ENCODE results near the gene RIMBP3C.
"Not testable (repeated sequence)": the region's sequence is repeated elsewhere in the genome, so short reads cannot be mapped to it uniquely, and the experiment has no call there.

RIMBP3C gene, protein sequence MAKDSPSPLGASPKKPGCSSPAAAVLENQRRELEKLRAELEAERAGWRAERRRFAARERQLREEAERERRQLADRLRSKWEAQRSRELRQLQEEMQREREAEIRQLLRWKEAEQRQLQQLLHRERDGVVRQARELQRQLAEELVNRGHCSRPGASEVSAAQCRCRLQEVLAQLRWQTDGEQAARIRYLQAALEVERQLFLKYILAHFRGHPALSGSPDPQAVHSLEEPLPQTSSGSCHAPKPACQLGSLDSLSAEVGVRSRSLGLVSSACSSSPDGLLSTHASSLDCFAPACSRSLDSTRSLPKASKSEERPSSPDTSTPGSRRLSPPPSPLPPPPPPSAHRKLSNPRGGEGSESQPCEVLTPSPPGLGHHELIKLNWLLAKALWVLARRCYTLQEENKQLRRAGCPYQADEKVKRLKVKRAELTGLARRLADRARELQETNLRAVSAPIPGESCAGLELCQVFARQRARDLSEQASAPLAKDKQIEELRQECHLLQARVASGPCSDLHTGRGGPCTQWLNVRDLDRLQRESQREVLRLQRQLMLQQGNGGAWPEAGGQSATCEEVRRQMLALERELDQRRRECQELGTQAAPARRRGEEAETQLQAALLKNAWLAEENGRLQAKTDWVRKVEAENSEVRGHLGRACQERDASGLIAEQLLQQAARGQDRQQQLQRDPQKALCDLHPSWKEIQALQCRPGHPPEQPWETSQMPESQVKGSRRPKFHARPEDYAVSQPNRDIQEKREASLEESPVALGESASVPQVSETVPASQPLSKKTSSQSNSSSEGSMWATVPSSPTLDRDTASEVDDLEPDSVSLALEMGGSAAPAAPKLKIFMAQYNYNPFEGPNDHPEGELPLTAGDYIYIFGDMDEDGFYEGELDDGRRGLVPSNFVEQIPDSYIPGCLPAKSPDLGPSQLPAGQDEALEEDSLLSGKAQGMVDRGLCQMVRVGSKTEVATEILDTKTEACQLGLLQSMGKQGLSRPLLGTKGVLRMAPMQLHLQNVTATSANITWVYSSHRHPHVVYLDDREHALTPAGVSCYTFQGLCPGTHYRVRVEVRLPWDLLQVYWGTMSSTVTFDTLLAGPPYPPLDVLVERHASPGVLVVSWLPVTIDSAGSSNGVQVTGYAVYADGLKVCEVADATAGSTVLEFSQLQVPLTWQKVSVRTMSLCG (N-terminal part only)

DNA sequence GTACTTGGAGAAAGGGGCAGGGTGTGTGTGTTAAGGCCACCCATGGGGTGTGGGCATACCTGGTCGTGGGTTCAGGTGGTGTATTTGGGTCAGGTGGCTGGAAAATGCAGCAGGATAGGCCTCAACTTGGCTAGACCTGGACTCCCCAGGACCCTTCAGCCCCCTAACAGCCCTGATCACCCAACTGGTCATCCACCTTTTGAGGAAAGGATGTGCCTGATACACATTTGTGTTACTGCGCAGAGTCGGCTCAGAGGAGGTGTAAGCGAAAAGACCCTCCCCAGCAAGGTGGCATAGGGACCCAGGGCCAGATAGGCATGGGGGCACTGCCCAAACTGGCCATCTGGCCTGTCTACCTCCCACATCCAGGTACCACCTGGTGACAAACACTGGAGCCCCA lies at the start of gene RIMBP3C:
RIMBP3C (minus strand) TSS at position 101 of the 400 bp plus-strand sequence. CDS start 485 bp downstream, outside the sequence.
- not testable (repeated sequence) for DNase-seq (ENCODE audit: low read depth in 2 of 2)

DNA sequence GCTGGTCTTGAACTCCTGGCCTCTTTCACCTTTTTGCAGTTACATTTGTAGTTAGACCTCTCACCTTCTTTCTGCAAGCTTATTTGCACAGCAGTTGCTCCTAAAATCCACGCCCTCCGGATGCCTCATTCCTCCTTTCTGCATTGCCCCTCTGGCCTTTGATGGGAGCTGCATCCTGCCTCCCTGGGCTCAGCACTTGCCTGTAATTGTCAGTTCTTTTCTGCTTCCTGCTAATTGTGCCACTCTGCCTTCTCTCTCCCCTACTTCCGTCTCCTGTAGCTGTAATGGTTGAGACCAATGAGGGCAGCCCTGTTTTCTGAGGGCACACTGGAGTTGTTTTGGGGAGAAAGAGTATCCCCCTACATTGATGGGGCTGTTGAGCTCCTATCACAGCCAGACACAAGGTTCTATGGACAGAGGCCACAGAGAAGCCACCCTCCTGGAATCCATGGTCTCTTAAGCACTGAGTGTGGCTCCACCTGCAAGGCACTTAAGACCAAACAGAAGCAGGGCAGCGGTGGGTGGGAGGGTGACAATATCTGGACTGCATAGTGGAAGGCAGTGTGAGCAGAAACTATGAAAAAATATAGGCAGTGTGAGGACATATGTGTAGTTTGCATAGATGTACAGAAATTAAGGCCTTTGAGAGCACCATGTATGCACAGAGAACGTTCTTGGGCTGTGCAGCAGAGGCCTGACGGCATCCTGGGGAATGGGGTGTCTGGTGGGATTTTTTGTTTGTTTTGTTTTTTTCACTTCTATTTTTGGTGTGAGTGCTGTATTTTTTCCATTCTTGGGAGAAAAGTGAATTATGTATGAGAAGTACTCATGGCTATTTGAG lies 48.0 kb upstream of the RIMBP3C start:
- no peak for DNase-seq (ENCODE audit: low read depth in 2 of 2)

DNA sequence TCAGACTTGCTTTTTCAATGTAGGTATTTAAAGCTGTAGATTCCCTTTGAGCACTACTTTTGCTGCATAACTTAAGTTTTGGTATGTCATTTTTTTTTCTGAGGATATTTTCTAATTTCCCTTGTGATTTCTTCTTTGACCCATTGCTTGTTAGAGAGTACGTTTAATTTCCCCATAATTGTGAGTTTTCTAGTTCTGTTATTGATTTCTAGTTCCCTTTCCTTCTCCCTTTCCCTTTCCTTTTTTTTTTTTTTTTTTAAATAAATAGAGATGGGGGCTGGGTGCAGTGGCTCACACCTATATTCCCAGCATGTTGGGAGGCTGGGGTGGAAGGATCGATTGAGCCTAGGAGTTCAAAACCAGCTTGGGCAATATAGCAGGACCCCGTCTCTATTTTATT lies 47.0 kb upstream of the RIMBP3C start:
- no peak for DNase-seq (ENCODE audit: low read depth in 2 of 2)

DNA sequence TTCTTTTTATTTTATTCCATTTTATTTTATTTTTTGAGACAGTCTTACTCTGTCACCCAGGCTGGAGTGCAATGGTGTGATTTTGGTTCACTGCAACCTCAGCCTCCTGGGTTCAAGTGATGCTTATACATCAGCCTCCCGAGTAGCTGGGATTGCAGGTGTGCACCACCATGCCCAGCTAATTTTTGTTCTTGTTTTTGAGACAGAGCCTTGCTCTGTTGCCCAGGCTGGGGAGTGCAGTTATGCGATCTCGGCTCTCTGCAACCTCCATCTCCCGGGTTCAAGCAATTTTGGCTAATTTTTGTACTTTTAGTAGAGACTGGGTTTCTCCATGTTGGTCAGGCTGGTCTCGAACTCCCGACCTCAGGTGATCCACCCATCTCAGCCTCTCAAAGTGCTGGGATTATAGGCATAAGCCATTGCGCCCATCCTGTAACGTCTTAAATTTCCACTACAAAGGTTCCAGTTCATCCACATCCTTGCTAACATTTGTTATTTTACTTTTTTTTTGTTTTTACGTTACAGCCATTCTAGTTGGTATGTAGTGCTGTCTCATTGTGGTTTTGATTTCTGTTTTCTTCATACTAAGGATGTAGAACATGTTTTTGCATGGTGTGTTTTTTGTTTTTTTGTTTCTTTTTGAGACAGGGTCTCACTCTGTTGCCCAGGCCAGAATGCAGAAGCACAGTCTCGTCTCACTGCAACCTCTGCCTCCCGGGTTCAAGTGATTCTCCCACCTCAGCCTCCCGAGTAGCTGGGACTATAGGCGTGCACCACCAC lies 45.3 kb upstream of the RIMBP3C start:
- DNase-seq (ENCODE audit: low read depth in 2 of 2): not testable (repeated sequence)

DNA sequence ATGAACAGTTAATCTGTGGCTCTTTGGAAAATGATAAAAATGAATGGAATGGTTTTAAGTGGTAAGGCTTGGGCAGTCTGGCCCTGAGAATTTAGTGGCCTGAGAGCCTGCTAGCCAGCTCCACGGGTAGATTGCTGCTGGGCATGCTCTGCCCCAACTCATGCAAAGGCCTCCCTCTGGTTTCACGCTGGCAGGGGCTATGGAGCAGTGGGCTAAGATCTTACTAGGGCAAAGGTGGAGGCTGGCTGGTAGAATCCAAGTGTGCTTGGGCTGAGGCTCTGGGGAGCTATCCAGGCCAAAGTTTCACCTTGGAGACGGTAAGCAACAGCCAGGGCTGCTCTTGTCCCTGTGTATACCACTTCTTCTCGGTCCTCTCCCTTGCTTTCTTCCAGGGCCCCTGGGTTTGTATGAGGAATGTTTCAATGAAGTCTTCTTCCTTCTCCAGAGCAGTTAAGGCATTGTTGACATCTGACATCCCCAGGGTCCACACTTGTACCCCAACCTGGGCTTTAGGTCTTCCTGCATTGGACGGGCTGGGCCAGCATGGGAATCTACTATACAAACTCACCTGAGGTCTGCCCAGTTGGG lies 43.7 kb upstream of the RIMBP3C start:
- no peak for DNase-seq (ENCODE audit: low read depth in 2 of 2)

DNA sequence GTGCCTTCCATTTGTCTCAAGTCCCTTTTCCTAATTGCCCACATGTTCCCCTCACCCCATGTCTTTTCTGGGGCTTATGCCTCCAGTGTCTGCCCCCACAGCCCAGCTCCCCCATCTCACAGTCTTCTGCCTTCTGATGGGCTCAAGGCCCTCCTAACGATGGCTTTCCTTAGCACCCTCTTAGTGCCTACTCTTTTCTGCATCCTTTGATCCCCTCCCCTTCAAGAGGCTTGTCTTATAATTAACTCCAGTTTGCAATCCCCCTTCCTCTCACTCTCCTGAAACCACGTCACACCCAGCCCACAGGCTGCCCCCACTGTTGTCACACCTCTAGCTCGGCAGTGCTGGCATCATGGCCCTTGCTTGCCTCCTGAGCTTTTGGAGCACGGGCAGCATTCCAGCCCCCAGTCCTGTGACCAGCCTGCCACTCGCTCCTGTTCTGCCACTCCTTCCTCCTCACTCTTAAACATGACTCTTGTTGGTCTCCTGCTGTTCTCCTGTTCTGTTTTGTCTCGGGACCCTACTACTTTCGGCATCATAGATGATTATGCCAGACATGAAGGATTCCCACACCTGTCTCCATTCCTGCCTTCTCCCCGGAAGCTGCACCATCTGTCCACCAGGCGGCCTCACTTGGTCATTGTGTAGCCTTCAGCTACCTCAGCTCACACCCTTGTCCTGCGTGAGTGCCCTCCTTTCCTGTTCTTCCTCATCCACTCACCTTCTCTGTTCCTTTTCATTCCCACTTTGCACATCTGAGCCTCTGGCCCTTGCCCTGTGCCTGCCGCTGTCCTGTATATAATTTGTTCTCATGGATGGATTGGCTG lies 42.4 kb upstream of the RIMBP3C start:
- no peak for DNase-seq (ENCODE audit: low read depth in 2 of 2)

DNA sequence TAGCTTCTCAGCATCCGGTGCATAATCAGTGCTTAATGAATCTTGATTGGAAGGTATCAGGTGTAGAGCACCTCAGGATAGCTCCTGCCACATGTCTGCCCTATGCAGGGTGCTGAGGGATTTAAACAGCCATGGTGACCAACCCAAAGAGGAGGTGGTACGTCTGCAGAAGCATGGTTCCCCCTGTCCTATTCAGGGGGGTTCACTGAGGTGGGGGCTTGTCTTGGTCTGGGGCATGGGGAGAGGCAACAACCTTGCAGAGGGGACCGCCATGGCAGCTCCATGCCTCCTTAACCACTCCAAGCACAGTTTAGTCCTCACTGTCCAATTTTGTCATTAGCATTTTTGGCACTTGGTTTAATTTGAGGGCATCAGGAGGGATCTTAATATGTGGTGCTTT lies 41.2 kb upstream of the RIMBP3C start:
- DNase-seq (ENCODE audit: low read depth in 2 of 2): no peak

DNA sequence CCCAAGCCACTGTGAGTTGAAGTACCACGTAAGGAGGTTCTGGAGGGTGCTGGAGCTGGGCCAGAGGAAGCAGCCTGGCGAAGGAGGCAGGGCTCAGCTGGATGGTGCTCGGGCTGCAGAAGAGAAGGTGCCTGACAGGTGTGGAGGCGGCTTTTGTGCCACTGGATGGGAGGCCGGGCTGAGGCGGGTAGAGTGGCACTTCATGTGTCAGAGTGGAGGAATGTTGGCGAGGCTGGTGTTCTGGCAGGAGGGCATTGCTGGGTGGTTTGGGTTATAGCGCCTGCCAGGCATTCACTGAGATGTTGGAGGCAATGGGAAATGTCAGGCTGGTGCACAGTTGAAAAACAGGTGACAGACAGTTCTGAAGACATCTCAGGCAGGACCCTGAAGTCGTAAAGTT lies 40.4 kb upstream of the RIMBP3C start:
- DNase-seq (ENCODE audit: low read depth in 2 of 2): no peak

DNA sequence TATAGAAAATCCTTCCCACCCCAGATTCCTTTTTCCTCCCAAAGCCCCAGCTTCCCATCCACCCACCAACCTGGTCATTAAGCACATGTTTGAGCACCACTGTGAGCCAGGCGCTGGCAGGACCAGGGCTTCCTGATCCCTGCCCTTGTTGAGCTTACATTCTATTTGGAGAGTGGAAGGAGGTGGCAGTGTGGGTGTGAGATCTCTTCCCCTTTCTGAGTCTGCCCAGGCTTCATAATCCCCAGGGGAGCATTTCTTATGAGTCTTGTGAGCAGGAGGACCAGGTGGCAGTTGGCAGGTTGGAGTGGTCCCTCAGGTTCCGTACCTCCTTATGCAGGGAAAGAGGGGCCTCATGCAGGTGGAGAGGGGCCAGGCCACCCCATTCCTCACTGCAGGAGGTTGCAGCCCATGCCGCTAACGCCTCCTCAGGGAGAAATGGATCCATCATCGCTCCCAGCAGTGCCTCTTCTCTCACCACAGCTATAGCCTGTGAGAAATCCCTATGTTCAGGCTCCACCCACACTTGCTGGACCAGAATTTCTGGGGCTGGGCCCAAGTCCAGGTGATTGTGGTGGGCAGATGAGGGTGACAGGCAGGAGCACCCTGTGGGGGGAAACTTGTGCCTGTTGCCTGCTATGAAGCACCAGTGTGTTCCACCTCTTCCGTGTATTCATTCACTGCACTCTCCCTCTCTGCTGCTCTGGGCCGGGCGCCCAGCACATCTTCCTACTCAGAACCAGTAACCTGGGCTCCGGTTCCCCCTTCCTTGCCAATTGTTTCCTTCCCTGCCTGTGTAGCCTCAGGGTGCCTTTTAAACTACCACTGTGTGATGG lies 39.8 kb upstream of the RIMBP3C start:
- no peak for DNase-seq (ENCODE audit: low read depth in 2 of 2)

DNA sequence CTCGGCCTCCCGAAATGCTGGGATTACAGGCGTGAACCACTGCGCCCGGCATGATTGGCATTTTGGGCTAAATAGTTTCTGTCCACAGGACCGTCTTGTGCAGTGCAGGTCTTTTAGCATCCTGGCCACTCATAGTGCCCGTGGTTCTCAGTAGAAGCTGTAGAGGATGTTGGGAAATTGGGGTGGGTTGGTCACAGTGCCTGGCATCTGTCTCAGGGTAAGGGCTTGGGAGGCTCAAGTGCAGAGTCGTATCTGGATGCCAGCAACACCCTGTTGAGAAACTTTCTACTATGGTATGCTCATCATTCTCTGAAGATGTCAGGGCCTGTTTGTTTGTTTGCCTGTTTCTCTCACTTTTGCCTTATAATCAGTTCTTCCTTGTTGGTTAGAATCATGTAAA lies 38.1 kb upstream of the RIMBP3C start:
- no peak for DNase-seq (ENCODE audit: low read depth in 2 of 2)

DNA sequence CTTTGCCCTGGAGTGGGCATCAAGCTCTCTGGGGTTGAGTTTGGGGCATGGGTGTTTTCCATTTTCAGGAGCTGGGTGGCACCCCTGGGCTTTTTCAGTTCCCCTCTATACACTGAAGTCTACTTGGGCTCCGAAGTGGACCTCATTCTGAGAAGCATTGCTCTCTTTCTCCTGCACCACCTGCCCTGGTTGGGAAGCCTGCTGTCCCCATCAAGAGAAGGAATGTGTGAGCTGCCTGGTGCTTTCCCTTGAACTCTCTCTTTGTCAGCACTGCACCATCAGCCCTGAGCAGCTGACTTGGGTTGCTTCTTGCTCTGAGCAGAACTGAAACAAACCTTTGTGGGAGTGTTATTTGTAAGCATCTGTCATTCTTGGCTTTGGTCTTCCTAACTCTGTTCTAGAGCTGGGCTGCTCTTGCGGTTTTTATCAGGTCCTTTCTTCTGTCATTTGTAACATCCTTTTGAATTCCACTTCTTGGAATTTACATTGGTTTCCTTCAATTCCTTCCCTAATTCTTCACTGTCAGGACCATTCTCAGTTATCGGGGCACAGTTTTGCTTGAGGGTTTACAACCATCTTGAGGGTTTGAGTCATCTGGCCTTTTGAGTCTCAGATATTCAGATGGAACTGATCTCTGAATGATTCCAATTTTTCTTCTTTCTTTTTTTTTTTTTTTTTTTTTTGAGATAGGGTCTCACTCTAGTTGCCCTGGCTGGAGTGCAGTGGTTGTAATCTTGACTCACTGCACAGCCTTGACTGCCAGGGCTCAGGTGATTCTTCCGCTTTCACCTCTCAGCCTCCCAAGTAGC lies 36.7 kb upstream of the RIMBP3C start:
- DNase-seq (ENCODE audit: low read depth in 2 of 2): no peak

DNA sequence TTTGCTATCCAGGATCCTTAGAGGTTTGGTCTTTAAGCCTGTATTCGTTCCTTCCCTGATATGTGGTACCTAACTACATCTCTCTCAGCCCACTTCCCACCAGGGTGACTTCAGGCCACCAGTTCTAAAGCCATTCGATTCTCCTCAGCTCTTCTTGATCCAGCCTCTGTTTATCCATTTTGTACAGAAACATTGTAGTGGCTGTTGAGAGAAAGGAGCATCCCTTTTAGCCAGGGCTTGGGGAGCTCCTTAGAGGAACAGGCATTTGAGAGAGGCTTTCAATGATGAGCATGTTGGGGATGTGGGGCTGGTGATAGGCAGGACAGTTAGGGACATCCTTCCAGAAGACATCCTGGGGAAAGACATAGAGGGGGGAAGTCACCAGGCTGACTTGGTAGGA lies 34.1 kb upstream of the RIMBP3C start:
- no peak for DNase-seq (ENCODE audit: low read depth in 2 of 2)

DNA sequence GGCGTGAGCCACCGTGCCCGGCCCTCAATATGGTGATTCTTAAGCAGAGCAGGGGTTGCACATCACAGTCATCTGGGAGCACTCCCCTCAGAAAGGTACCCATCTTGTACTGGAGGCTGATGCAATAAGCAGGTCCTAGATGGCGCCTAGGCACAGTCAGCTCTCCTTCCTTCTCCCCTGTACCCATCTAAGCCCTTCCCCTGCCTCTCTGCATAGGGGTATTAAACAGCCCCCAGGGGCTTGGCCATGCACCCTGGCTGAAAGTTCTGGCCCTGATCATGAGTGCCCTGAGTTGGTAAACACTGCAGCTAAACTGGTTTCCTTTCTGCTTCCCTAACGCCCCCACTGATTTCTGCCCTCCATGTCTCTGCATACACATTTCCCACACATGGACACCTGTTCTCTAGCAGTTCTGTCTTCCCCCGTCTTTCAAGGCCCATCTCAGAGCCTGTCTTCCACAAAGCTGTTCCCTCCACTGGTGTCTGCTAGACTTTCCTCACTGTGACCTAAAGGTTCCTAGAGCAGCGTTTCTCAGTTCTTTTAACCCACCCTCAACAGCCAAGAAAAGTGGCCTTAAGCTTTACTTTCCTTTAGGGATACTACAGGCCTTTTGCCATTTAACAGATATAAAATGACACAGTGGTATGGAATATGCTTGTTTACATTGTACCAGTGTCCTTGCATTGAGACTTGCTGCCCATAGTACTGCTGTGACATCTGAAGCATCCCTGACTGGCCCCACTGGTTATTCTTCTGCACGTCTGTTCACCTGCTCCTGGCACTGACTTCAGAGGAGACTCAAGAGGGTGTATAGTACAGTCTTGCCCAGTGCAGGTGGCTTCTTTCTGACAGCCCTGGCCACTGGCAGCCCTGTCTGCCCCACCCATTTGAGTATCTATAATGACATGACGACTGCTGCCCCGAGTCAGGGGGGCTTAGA lies 31.8 kb upstream of the RIMBP3C start:
- no peak for DNase-seq (ENCODE audit: low read depth in 2 of 2)

DNA sequence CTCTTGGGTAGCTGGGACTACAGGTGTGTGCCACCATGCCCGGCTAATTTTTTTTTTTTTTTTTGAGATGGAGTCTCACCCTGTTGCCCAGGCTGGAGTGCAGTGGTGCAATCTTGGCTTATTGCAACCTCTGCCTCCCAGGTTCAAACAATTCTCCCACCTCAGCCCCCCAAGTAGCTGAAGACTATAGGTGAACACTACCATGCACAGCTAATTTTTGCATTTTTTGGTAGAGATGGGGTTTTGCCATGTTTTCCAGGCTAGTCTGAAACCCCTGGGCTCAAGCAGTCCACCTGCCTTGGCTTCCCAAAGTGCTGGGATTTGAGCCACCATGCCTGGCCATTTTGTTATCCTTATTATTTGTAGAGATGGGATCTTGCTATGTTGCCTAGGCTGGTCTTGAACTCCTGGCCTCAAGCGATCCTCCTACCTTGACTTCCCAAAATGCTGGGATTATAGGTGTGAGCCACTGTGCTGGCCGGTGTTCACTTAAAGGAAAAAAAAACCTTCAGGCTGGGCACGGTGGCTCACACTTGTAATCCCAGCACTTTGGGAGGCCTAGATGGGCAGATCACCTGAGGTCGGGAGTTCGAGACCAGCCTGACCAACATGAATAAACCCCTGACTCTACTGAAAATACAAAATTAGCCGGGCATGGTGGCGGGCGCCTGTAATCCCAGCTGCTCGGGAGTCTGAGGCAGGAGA lies 29.9 kb upstream of the RIMBP3C start:
- not testable (repeated sequence) for DNase-seq (ENCODE audit: low read depth in 2 of 2)

DNA sequence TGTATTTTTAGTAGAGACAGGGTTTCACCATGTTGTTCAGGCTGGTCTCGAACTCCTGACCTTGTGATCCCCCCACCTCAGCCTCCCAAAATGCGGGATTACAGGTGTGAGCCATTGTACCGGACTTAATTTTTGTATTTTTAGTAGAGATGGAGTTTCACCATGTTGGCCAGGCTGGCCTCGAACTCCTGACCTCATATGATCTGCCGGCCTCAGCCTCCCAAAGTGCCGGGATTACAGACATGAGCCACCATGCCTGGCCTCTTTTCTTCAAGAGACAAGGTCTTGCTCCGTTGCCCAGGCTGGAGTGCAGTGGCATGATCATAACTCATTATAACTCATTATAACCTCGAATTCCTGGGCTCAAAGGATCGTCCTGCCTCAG lies 29.4 kb upstream of the RIMBP3C start:
- DNase-seq (ENCODE audit: low read depth in 2 of 2): not testable (repeated sequence)

DNA sequence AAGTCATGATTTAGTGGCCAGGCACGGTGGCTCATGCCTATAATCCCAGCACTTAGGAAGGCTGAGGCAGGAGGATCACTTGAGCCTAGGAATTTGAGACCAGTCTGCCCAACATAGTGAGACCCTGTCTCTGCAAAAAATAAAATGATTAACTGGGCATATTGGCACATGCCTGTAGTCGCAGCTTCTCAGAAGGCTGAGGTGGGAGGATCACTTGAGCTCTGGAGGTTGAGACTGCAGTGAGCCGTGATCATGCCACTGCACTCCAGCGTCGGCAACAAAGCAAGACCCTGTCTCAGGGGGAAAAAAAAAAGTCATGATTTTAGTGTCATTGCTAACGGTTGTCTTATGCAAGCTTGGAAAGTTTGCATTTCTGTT lies 28.2 kb upstream of the RIMBP3C start:
- no peak for DNase-seq (ENCODE audit: low read depth in 2 of 2)

Data from fibroblast of skin of left biceps (primary cell).